A549 (cell line): Measurements from ENCODE around the gene CPT1A. TPM values are rescaled to one million over a fixed set of nuclear protein-coding genes. Genes with fewer than 3 reads are reported as not detected.

Source experiments
- ATAC-seq, 2 experiments: fragments of 200-7000 bp in 1 of 2; fragments of >200 bp in 1 of 2; cut with Nextera tagmentation in 1 of 2; cut with Tn5 transposase in 1 of 2; 3 replicates each; pipeline versions ENCODE4 v1.8.0 to v1.9.1; 2018 to 2020; ENCODE audit warnings: mild to moderate bottlenecking in 1 of 2, moderate library complexity in 1 of 2
- CTCF ChIA-PET: fragments of 300-600 bp; sonication (Branson Sonifier 250); formaldehyde crosslinking; extraction: SDS; loops from one replicate; lab custom pipeline; 2021; ENCODE audit warnings: antibody characterized with exemption, inconsistent platforms; lab: Yijun Ruan, JAX
- POLR2A ChIA-PET: fragments of 350-600 bp; formaldehyde crosslinking; extraction: SDS; loops from one replicate; lab custom pipeline; 2021; ENCODE audit warnings: antibody characterized with exemption, inconsistent platforms; lab: Yijun Ruan, JAX
- DNase-seq, 2 experiments: peaks; one replicate each; pipeline versions ENCODE4 v3.0.0 to v3.0.0-alpha.2; 2011 to 2016; ENCODE audit warnings: low read depth in 1 of 2, low spot score in 1 of 2
- FAIRE-seq: peaks from 2 replicates; lab custom pipeline; 2011; peaks lifted over from hg19 to GRCh38; lab: Jason Lieb, UNC
- H3K27ac ChIP-seq, 2 experiments: fragments of >200 bp; sonication (Bioruptor Twin); formaldehyde crosslinking; 3 replicates each; pipeline ENCODE4 v1.5.1; 2016 to 2017
- H3K4me1 ChIP-seq: fragments of >200 bp; sonication (Bioruptor Twin); formaldehyde crosslinking; 3 replicates; pipeline ENCODE4 v1.6.1; 2016
- H3K4me2 ChIP-seq: fragments of >200 bp; sonication (Bioruptor Twin); formaldehyde crosslinking; 3 replicates; pipeline ENCODE4 v1.6.1; 2016
- H3K4me3 ChIP-seq: fragments of >200 bp; sonication (Bioruptor Twin); formaldehyde crosslinking; 3 replicates; pipeline ENCODE4 v1.5.1; 2016
- H3K9me3 ChIP-seq: fragments of >200 bp; sonication (Bioruptor Twin); formaldehyde crosslinking; 3 replicates; pipeline ENCODE4 v1.6.1; 2016
- BHLHE40 ChIP-seq: IDR thresholded peaks from 2 replicates; pipeline ENCODE4 v1.6.1; 2012; ENCODE audit warnings: low read depth, low read length, inconsistent platforms
- CBX2 ChIP-seq: fragments of 200-600 bp; sonication (generic); IDR thresholded peaks from 2 replicates; pipeline ENCODE4 v1.6.1; 2016; ENCODE audit warnings: low read depth, mild to moderate bottlenecking, borderline replicate concordance
- CBX8 ChIP-seq: fragments of 200-600 bp; sonication (generic); IDR thresholded peaks from 2 replicates; pipeline ENCODE4 v1.6.1; 2016
- EHMT2 ChIP-seq: fragments of 200-600 bp; sonication (generic); IDR thresholded peaks from 2 replicates; pipeline ENCODE4 v1.6.1; 2016; ENCODE audit warnings: antibody characterized with exemption, low read depth, mild to moderate bottlenecking, moderate library complexity
- ELK1 ChIP-seq: fragments of 150-350 bp; IDR thresholded peaks from 2 replicates; pipeline ENCODE4 v1.6.1; 2014; ENCODE audit warnings: low read depth, mild to moderate bottlenecking, low read length
- ESRRA ChIP-seq: fragments of 150-350 bp; IDR thresholded peaks from 2 replicates; pipeline ENCODE4 v1.6.1; 2014; ENCODE audit warnings: mild to moderate bottlenecking, low read length, borderline replicate concordance
- FOSL2 ChIP-seq, 2 experiments: fragments of 450-650 bp in 1 of 2; fragments of >200 bp in 1 of 2; sonication (Bioruptor Twin) in 1 of 2; formaldehyde crosslinking; IDR thresholded peaks; 2 replicates each; pipeline versions ENCODE4 v1.5.0 to v1.6.1; 2016 to 2020; ENCODE audit warnings: mild to moderate bottlenecking in 1 of 2, moderate library complexity in 1 of 2
- KDM5A ChIP-seq: fragments of 200-600 bp; sonication (generic); IDR thresholded peaks from 2 replicates; pipeline ENCODE4 v1.6.1; 2016; ENCODE audit warnings: antibody characterized with exemption, mild to moderate bottlenecking
- MAX ChIP-seq: IDR thresholded peaks from 2 replicates; pipeline ENCODE4 v1.6.1; 2012
- MAZ ChIP-seq: fragments of 150-350 bp; IDR thresholded peaks from 2 replicates; pipeline ENCODE4 v1.6.1; 2014; ENCODE audit warnings: antibody characterized with exemption, low read depth, low read length, borderline replicate concordance
- NPAS2 ChIP-seq: fragments of 250-450 bp; sonication (Bioruptor Pico); IDR thresholded peaks from 2 replicates; pipeline ENCODE4 v1.8.0; 2022; ENCODE audit warnings: mild to moderate bottlenecking, moderate library complexity, borderline replicate concordance
- PHF8 ChIP-seq: fragments of 200-600 bp; sonication (generic); IDR thresholded peaks from 2 replicates; pipeline ENCODE4 v1.6.1; 2016; ENCODE audit warnings: low read depth, mild to moderate bottlenecking, antibody characterized with exemption, moderate library complexity, borderline replicate concordance
- RAD21 ChIP-seq, 2 experiments: fragments of >200 bp in 1 of 2; sonication (Bioruptor Twin) in 1 of 2; formaldehyde crosslinking in 1 of 2; IDR thresholded peaks in 1 of 2; conservative IDR thresholded peaks in 1 of 2; 2 replicates in 1 of 2; 3 replicates in 1 of 2; pipeline ENCODE4 v1.6.1; 2012 to 2018; ENCODE audit warnings: inconsistent platforms in 1 of 2
- RARB ChIP-seq: fragments of 250-450 bp; sonication (Bioruptor Pico); IDR thresholded peaks from 2 replicates; pipeline ENCODE4 v1.8.0; 2021; ENCODE audit warnings: mild to moderate bottlenecking, moderate library complexity
- RCOR1 ChIP-seq: fragments of 150-350 bp; IDR thresholded peaks from 2 replicates; pipeline ENCODE4 v1.6.1; 2014; ENCODE audit warnings: antibody characterized with exemption, low read length, low read depth
- RFX5 ChIP-seq: fragments of 450-650 bp; IDR thresholded peaks from 2 replicates; pipeline ENCODE4 v1.7.1; 2014; ENCODE audit warnings: antibody characterized with exemption, mild to moderate bottlenecking, moderate library complexity
- RNF2 ChIP-seq: fragments of 200-600 bp; sonication (generic); IDR thresholded peaks from 2 replicates; pipeline ENCODE4 v1.6.1; 2016; ENCODE audit warnings: low read depth, mild to moderate bottlenecking, antibody characterized with exemption, moderate library complexity, borderline replicate concordance
- SREBF2 ChIP-seq: fragments of 450-650 bp; IDR thresholded peaks from 2 replicates; pipeline ENCODE4 v1.6.1; 2014; ENCODE audit warnings: mild to moderate bottlenecking, moderate library complexity
- ZC3H11A ChIP-seq: fragments of 450-650 bp; IDR thresholded peaks from 2 replicates; pipeline ENCODE4 v1.6.1; 2014; ENCODE audit warnings: antibody characterized with exemption, mild to moderate bottlenecking
- ZFP36 ChIP-seq: fragments of 450-650 bp; IDR thresholded peaks from 2 replicates; pipeline ENCODE4 v1.6.1; 2014; ENCODE audit warnings: borderline replicate concordance; ENCODE audit not compliant: partially characterized antibody
- ZNF302 ChIP-seq: fragments of 250-450 bp; sonication (Bioruptor Pico); IDR thresholded peaks from 2 replicates; pipeline ENCODE4 v1.9.0; 2021; ENCODE audit warnings: inconsistent platforms, mild to moderate bottlenecking, moderate library complexity
- WGBS: methylation state at CpG from one replicate; pipeline ENCODE4 v1.1.6; 2017; ENCODE audit errors: missing lambda C conversion rate; 5-methylcytosine and 5-hydroxymethylcytosine counted together
- polyA plus RNA-seq, 4 experiments: library from polyadenylated mRNA; depleted of rRNA in 3 of 4; stranded (reverse); fragments of >200 nt; fragmentation: RNase III in 1 of 4; extraction: RNeasy Plus Mini Kit Qiagen cat#74134 plus additional on column Dnase treatment in 1 of 4; gene quantifications; 2 replicates in 3 of 4; 3 replicates in 1 of 4; pipeline ENCODE4 v1.2.3, GENCODE V29; 2011 to 2017

The CPT1A gene
- polyA plus RNA-seq, 2 of the 4 experiments (the other 2 are of a cell fraction): 15.0 to 21.4 TPM

- Histone ChIP-seq H3K27ac (no peak overlapping the region), H3K9me3 (no peaks in the 10 kb centered on the region), H3K4me1 (no peaks in the 10 kb centered on the region), H3K4me3 (no peak overlapping the region), H3K4me2 (no peak overlapping the region)
- DNase-seq: no peak
- no peak for TF ChIP-seq ESRRA
- no peak for TF ChIP-seq RARB (CRISPR knock-in tag)
- TF ChIP-seq ZFP36: no peak
- TF ChIP-seq PHF8: no peak
- TF ChIP-seq NPAS2 (CRISPR knock-in tag): no peak
- no peak for TF ChIP-seq ZNF302 (CRISPR knock-in tag)
- TF ChIP-seq MAX: no peak
- ATAC-seq: no peak
- no peak for FAIRE-seq
- WGBS: 70% methylated on average over 7 of the region's 7 CpGs
- POLR2A ChIA-PET: no interaction called here
- CTCF ChIA-PET: interaction anchor here (0.5 kb wide), 1 partner anchor 53 kb away, joined by 3 read pairs; no protein-coding TSS in a partner anchor
These were observed 107.6 kb downstream of the CPT1A start for GRCh38 chr11:68734111-68734510.

- Histone ChIP-seq H3K27ac (no peak overlapping the region), H3K4me3 (no peak overlapping the region), H3K4me2 (no peak overlapping the region), H3K4me1 (no peaks in the 10 kb centered on the region), H3K9me3 (no peaks in the 10 kb centered on the region)
- ChIA-PET CTCF (interaction anchor here (0.8 to 0.9 kb wide), 2 partner anchors 11 to 25 kb away, joined by 3 to 4 read pairs; no protein-coding TSS in a partner anchor), POLR2A (no interaction called here)
- peak; percentile 7 for FAIRE-seq
- DNase-seq: peak in 1 of 2 experiments; percentile 21
- peak in 1 of 2 experiments; percentile 35; a peak in 2 of 5 replicates for TF ChIP-seq RAD21 (conservative IDR thresholded peaks at IDR 0.05 in 1 of 2, IDR thresholded peaks at IDR 0.05 in 1 of 2)
- TF ChIP-seq RNF2: no peak
- ATAC-seq: peak in 1 of 2 experiments; percentile 56; a peak in 2 of 6 replicates
- 58% methylated on average over 6 of the region's 6 CpGs for WGBS
These were observed 113.9 kb downstream of the CPT1A start for GRCh38 chr11:68727783-68728182.

GRCh38 chr11:68724293-68724692, 117.4 kb downstream of the CPT1A start:
- 44% methylated on average over 4 of the region's 4 CpGs for WGBS
- no peak for TF ChIP-seq MAZ
- TF ChIP-seq EHMT2: no peak
- TF ChIP-seq KDM5A: no peak
- no peak for TF ChIP-seq CBX8
- no peak for TF ChIP-seq RCOR1
- TF ChIP-seq ELK1: no peak
- TF ChIP-seq ZNF302 (CRISPR knock-in tag): no peak
- TF ChIP-seq CBX2: no peak
- TF ChIP-seq FOSL2 (IDR thresholded peaks at IDR 0.05): no peak
- TF ChIP-seq FOSL2 (CRISPR knock-in tag; IDR thresholded peaks at IDR 0.05): no peak
- TF ChIP-seq MAX: no peak
- TF ChIP-seq RFX5: no peak
- TF ChIP-seq ZFP36: no peak
- TF ChIP-seq BHLHE40: no peak
- TF ChIP-seq ZC3H11A: no peak
- no peak for TF ChIP-seq SREBF2
- TF ChIP-seq, all 56 proteins: peak for 0
- H3K4me3 ChIP-seq: no peak overlapping the region
- no peaks in the 10 kb centered on the region for H3K4me1 ChIP-seq
- ChIA-PET CTCF (no interaction called here), POLR2A (no interaction called here)
- ATAC-seq: no peak
- no peak overlapping the region for H3K4me2 ChIP-seq
- no peak for DNase-seq
- H3K27ac ChIP-seq: no peak overlapping the region
- FAIRE-seq: no peak
- H3K9me3 ChIP-seq: peaks cover 6% of the 10 kb centered on the region; the same call in 1 of the 3 replicates
